Measurements from ENCODE around the gene AGMO. TPM values are rescaled to one million over a fixed set of nuclear protein-coding genes. Genes with fewer than 3 reads are reported as not detected.

The AGMO gene
- total RNA-seq, 2 donors from 2014 or later: 0.27 to 13.5 TPM

- 49% methylated on average over 1 of the region's 1 CpG for WGBS
- Histone ChIP-seq H3K36me3 (no peaks in the 10 kb centered on the region), H3K9me3 (no peaks in the 10 kb centered on the region), H3K4me3 (no peak overlapping the region), H3K4me1 (replicated peaks) (no peaks in the 10 kb centered on the region), H3K27me3 (replicated peaks; ENCODE audit: insufficient read depth) (no peaks in the 10 kb centered on the region), H3K27ac (no peak overlapping the region)
- intact Hi-C loops (cut with DNase I): no loop called here
- no peak for DNase-seq (ENCODE audit: low spot score)
- TF ChIP-seq POLR2A (IDR thresholded peaks at IDR 0.05) (no peak), POLR2AphosphoS5 (IDR thresholded peaks at IDR 0.05) (no peak), CTCF (IDR thresholded peaks at IDR 0.05) (no peak)
Measured at GRCh38 chr7:15336146-15336545, 225.7 kb downstream of the AGMO start.

GRCh38 chr7:15335390-15335789, 226.4 kb downstream of the AGMO start:
- no peak for TF ChIP-seq CTCF (IDR thresholded peaks at IDR 0.05)
- TF ChIP-seq POLR2A (IDR thresholded peaks at IDR 0.05): no peak
- TF ChIP-seq POLR2AphosphoS5 (IDR thresholded peaks at IDR 0.05): no peak
- WGBS: 25% methylated on average over 6 of the region's 6 CpGs

GRCh38 chr7:15334536-15335263, 227.1 kb downstream of the AGMO start:
- no peak for TF ChIP-seq POLR2A (IDR thresholded peaks at IDR 0.05)
- no peak for TF ChIP-seq POLR2AphosphoS5 (IDR thresholded peaks at IDR 0.05)
- TF ChIP-seq CTCF (IDR thresholded peaks at IDR 0.05): no peak
- no peak overlapping the region for H3K27ac ChIP-seq

More at GRCh38 chr7:15335390-15335789, 226.4 kb downstream of the AGMO start:
- no peaks in the 10 kb centered on the region for H3K9me3 ChIP-seq
- DNase-seq (ENCODE audit: low spot score): no peak
- H3K4me3 ChIP-seq: no peak overlapping the region
- no peaks in the 10 kb centered on the region for H3K4me1 ChIP-seq (replicated peaks)
- no peaks in the 10 kb centered on the region for H3K36me3 ChIP-seq
- intact Hi-C loops (cut with DNase I): no loop called here
- no peaks in the 10 kb centered on the region for H3K27me3 ChIP-seq (replicated peaks; ENCODE audit: insufficient read depth)
- no peak overlapping the region for H3K27ac ChIP-seq

GRCh38 chr7:15332956-15333355, 228.9 kb downstream of the AGMO start:
- H3K27ac ChIP-seq: no peak overlapping the region
- H3K9me3 ChIP-seq: no peaks in the 10 kb centered on the region
- intact Hi-C loops (cut with DNase I): no loop called here
- H3K27me3 ChIP-seq (replicated peaks; ENCODE audit: insufficient read depth): no peaks in the 10 kb centered on the region
- DNase-seq (ENCODE audit: low spot score): no peak
- no peaks in the 10 kb centered on the region for H3K36me3 ChIP-seq
- no peaks in the 10 kb centered on the region for H3K4me1 ChIP-seq (replicated peaks)
- TF ChIP-seq POLR2A (IDR thresholded peaks at IDR 0.05): no peak
- no peak for TF ChIP-seq POLR2AphosphoS5 (IDR thresholded peaks at IDR 0.05)
- 67% methylated on average over 2 of the region's 2 CpGs for WGBS
- no peak overlapping the region for H3K4me3 ChIP-seq

More at GRCh38 chr7:15334536-15335263, 227.1 kb downstream of the AGMO start:
- Histone ChIP-seq H3K27me3 (replicated peaks; ENCODE audit: insufficient read depth) (no peaks in the 10 kb centered on the region), H3K9me3 (no peaks in the 10 kb centered on the region), H3K4me3 (no peak overlapping the region), H3K4me1 (replicated peaks) (no peaks in the 10 kb centered on the region), H3K36me3 (no peaks in the 10 kb centered on the region)
- 46% methylated on average over 6 of the region's 6 CpGs for WGBS
- no peak for DNase-seq (ENCODE audit: low spot score)
- intact Hi-C loops (cut with DNase I): no loop called here

GRCh38 chr7:15330943-15331342, 230.9 kb downstream of the AGMO start:
- WGBS: 82% methylated on average over 2 of the region's 2 CpGs

GRCh38 chr7:15327001-15327400, 234.8 kb downstream of the AGMO start:
- no peak overlapping the region for H3K27ac ChIP-seq
- H3K9me3 ChIP-seq: no peaks in the 10 kb centered on the region
- no peaks in the 10 kb centered on the region for H3K27me3 ChIP-seq (replicated peaks; ENCODE audit: insufficient read depth)
- H3K36me3 ChIP-seq: no peaks in the 10 kb centered on the region
- no peaks in the 10 kb centered on the region for H3K4me1 ChIP-seq (replicated peaks)
- 67% methylated on average over 4 of the region's 4 CpGs for WGBS
- no peak for TF ChIP-seq POLR2AphosphoS5 (IDR thresholded peaks at IDR 0.05)
- TF ChIP-seq POLR2A (IDR thresholded peaks at IDR 0.05): no peak
- no peak for TF ChIP-seq CTCF (IDR thresholded peaks at IDR 0.05)
- no peak for DNase-seq (ENCODE audit: low spot score)
- intact Hi-C loops (cut with DNase I): loop anchor here (5.0 kb wide), 1 partner anchor 740 kb away; no protein-coding TSS in a partner anchor
- no peak overlapping the region for H3K4me3 ChIP-seq

More at GRCh38 chr7:15330943-15331342, 230.9 kb downstream of the AGMO start:
- no peak for DNase-seq (ENCODE audit: low spot score)
- no peak overlapping the region for H3K27ac ChIP-seq
- no peaks in the 10 kb centered on the region for H3K9me3 ChIP-seq
- intact Hi-C loops (cut with DNase I): no loop called here
- no peak overlapping the region for H3K4me3 ChIP-seq
- H3K4me1 ChIP-seq (replicated peaks): no peaks in the 10 kb centered on the region
- no peaks in the 10 kb centered on the region for H3K36me3 ChIP-seq
- H3K27me3 ChIP-seq (replicated peaks; ENCODE audit: insufficient read depth): no peaks in the 10 kb centered on the region
- TF ChIP-seq POLR2AphosphoS5 (IDR thresholded peaks at IDR 0.05): no peak

Data from prostate gland (tissue), 2 donors.